Stimulated activated memory B cell treated with anti-CD40 and anti-IgM and Interleukin-4, amounts not matched to agents 10 μg/mL and 1 μg/mL and 100 μg/mL, for 72 hours (primary cell): ENCODE results near the gene ALG2.
A peak's percentile ranks its signal among the peaks of the same experiment; 100 is the strongest.

Experiments
- ATAC-seq: fragments of 150-1000 bp; cut with Tn5 transposase; 2 replicates; pipeline ENCODE4 v1.10.0; 2021
- H3K27ac Mint-ChIP-seq: one replicate; pipeline ENCODE4 v1.8.0; 2022; ENCODE audit warnings: mild to moderate bottlenecking, mixed read lengths
- H3K27me3 Mint-ChIP-seq: one replicate; pipeline ENCODE4 v1.8.0; 2022; ENCODE audit warnings: mixed read lengths
- H3K36me3 Mint-ChIP-seq: one replicate; pipeline ENCODE4 v1.8.0; 2022; ENCODE audit warnings: mixed read lengths
- H3K4me1 Mint-ChIP-seq: one replicate; pipeline ENCODE4 v1.8.0; 2022; ENCODE audit warnings: mixed read lengths
- H3K4me3 Mint-ChIP-seq: one replicate; pipeline ENCODE4 v1.8.0; 2022; ENCODE audit warnings: mild to moderate bottlenecking, moderate library complexity, mixed read lengths
- H3K9me3 Mint-ChIP-seq: one replicate; pipeline ENCODE4 v1.8.0; 2022; ENCODE audit warnings: mixed read lengths

ALG2 gene

DNA sequence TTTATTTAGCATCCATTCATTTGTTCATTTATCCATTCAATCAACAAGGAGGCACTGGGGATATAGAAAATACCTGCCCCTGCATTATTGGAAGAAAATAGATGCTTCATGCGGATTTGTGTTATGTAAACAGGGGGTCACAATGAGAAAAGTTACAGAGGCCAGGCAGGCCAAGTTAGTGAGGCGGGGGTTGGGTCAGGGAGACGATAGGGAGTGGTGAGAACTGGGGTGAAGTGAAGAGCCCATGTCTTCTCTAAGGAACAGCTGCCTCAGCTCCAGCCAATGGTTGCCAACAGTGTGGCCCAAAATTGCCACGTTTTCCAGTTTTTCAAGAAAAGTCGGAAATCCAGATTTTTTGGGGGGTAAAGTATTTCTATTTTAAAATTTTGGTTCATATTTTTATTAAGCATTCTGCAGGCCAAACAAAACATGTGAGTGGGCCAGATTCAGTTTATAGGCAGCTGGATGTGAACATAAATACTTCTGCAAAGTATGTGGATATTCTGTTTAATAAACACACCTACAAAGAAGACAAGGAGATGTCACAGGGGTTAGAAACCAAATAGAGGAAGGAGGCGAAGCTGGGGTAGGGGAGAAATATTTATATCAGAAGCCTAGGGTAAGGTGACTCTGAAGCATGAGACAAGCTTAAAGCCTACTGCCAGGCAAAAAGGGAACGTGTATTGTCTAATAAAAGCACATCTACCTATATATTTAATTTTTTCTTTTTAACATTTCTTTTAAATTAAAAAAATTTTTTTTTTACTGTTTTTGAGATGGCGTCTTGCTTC is 44.0 kb downstream of the ALG2 start:
- H3K4me3 Mint-ChIP-seq: no peak overlapping the region
- no peak for ATAC-seq
- H3K4me1 Mint-ChIP-seq: peaks cover 73% of the 10 kb centered on the region
- no peaks in the 10 kb centered on the region for H3K9me3 Mint-ChIP-seq
- H3K36me3 Mint-ChIP-seq: peaks cover 13% of the 10 kb centered on the region
- H3K27me3 Mint-ChIP-seq: no peaks in the 10 kb centered on the region
- H3K27ac Mint-ChIP-seq: peak overlapping the region; percentile 93

- Mint-ChIP-seq H3K9me3 (no peaks in the 10 kb centered on the region), H3K4me3 (no peak overlapping the region), H3K36me3 (peaks cover 13% of the 10 kb centered on the region), H3K27ac (peak overlapping the region; percentile 93), H3K4me1 (peaks cover 69% of the 10 kb centered on the region), H3K27me3 (no peaks in the 10 kb centered on the region)
- ATAC-seq: no peak
These were observed 45.2 kb downstream of the ALG2 start for GRCh38 chr9:99176527-99177013.

GRCh38 chr9:99173570-99174504 is 47.9 kb downstream of the ALG2 start:
- Mint-ChIP-seq H3K27me3 (no peaks in the 10 kb centered on the region), H3K27ac (peak overlapping the region; percentile 77), H3K9me3 (no peaks in the 10 kb centered on the region), H3K4me1 (peaks cover 54% of the 10 kb centered on the region), H3K36me3 (no peaks in the 10 kb centered on the region), H3K4me3 (no peak overlapping the region)
- ATAC-seq: peak; percentile 52

DNA sequence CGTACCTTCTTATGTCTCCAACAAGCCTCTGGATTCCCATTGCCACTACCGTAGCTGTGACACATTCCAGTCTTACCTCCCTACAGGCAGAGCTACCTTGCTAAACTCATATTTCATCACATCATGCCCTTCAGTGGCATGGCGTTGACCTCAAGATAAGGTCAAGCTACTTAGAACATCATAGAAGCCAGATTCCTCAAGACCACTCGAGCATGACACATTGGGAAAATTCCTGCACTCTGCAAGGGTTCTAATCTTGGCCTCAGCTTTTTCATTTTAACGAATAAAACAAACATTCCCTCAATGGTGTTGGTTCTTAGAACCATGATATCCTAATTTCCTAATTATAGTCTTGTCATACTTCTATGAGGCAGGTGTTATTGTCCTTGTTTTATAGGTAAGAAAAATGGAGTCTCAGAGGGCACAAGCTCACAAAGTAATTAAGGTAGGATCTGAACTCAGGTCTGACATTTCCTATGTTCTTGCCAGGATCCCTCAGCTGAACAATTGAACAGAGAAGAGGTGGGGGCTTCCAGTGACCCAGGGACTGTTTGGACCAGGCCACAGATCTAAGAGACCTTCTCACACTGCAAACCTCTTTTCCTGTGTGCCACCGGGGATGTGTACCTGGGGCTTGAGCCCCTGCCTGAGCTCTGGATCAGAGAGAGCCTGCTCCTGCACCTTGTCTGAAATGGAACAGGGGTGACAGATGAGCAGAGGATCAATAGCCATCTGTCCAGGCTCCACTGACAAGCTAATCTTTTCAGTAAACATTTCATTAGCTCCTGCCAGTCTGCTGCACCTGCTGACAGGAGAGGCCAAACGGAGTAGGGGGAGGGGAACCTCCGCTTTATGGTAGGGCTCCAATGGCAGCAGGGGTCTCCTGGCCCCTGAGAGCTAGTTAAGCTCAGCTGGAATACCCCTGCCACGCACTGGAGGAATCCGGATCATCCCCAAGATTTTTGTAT is 49.3 kb downstream of the ALG2 start:
- H3K27me3 Mint-ChIP-seq: no peaks in the 10 kb centered on the region
- no peak overlapping the region for H3K4me3 Mint-ChIP-seq
- no peak for ATAC-seq
- peaks cover 58% of the 10 kb centered on the region for H3K4me1 Mint-ChIP-seq
- H3K9me3 Mint-ChIP-seq: no peaks in the 10 kb centered on the region
- peak overlapping the region; percentile 26 for H3K27ac Mint-ChIP-seq
- no peaks in the 10 kb centered on the region for H3K36me3 Mint-ChIP-seq

GRCh38 chr9:99171225-99172123 is 50.3 kb downstream of the ALG2 start:
- no peak overlapping the region for H3K4me3 Mint-ChIP-seq

DNA sequence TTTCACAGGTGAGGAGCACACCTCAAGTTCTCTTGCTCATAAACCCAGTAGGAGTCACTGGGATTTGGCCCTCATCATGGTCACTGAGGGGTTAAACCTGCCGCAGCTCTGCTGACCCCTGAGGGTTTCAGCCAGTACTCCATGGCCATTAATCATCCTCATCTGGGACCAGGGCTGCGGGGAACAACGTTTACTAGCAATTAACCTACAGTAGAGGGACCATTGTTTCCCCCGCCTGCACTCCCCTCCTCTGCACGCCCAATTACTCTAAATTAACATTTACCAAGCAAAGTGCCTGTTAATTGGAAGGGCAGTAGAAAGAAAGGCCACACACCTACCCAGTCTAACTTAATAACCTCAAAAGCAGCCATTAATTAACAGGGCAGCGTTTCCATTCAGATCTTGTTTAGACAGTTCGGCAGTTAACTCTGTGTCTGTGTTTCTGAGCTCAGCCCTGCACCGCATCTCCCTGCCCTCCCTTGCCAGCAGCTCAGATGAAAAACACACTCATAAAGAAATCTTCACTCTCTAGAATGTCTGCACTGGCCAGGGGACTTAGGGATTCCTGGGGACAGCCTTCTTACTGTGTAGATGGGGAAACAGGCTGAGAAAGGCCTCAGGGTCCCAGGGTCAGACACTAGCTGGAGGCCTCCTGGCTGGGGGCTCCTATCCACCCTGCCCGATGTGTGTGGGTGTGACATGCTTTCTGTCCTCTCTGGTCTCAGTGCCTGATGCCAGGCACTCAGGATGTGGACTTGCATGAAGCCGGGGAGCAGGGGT is 51.6 kb downstream of the ALG2 start:
- Mint-ChIP-seq H3K4me3 (no peak overlapping the region), H3K27me3 (no peaks in the 10 kb centered on the region), H3K4me1 (peaks cover 63% of the 10 kb centered on the region), H3K27ac (peak overlapping the region; percentile 26), H3K9me3 (no peaks in the 10 kb centered on the region), H3K36me3 (no peaks in the 10 kb centered on the region)
- no peak for ATAC-seq

More at GRCh38 chr9:99171225-99172123, 50.3 kb downstream of the ALG2 start:
- H3K36me3 Mint-ChIP-seq: no peaks in the 10 kb centered on the region
- peak overlapping the region; percentile 26 for H3K27ac Mint-ChIP-seq
- no peaks in the 10 kb centered on the region for H3K27me3 Mint-ChIP-seq
- no peaks in the 10 kb centered on the region for H3K9me3 Mint-ChIP-seq
- no peak for ATAC-seq
- peaks cover 54% of the 10 kb centered on the region for H3K4me1 Mint-ChIP-seq

DNA sequence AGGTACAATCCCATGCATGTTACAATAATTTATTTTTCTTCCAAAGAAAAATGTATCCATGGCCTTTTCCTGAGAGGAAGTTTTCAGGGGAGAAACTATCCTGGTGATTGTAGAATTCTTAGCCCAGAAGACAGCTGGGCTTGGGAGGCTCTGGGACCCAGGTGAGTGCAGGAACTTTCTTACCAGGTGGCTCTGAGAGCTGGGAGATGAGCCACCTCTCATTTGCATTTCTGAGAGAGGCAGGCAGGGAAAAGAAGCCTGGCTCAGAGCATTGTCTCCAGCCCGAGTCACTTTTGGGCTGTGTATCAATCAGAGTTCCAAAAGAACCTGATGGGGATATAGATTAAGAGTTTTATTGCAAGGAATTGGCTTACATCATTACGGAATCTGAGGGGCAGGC is 52.7 kb downstream of the ALG2 start:
- Mint-ChIP-seq H3K27me3 (no peaks in the 10 kb centered on the region), H3K4me3 (no peak overlapping the region), H3K9me3 (no peaks in the 10 kb centered on the region), H3K4me1 (peaks cover 69% of the 10 kb centered on the region), H3K36me3 (no peaks in the 10 kb centered on the region), H3K27ac (peak overlapping the region; percentile 73)
- no peak for ATAC-seq

- peak overlapping the region; percentile 10 for H3K4me3 Mint-ChIP-seq
- no peaks in the 10 kb centered on the region for H3K36me3 Mint-ChIP-seq
- peaks cover 76% of the 10 kb centered on the region for H3K4me1 Mint-ChIP-seq
- no peaks in the 10 kb centered on the region for H3K9me3 Mint-ChIP-seq
- H3K27me3 Mint-ChIP-seq: no peaks in the 10 kb centered on the region
- peak overlapping the region; percentile 73 for H3K27ac Mint-ChIP-seq
- peak; percentile 84 for ATAC-seq
These were observed 54.0 kb downstream of the ALG2 start for GRCh38 chr9:99167694-99168093.

DNA sequence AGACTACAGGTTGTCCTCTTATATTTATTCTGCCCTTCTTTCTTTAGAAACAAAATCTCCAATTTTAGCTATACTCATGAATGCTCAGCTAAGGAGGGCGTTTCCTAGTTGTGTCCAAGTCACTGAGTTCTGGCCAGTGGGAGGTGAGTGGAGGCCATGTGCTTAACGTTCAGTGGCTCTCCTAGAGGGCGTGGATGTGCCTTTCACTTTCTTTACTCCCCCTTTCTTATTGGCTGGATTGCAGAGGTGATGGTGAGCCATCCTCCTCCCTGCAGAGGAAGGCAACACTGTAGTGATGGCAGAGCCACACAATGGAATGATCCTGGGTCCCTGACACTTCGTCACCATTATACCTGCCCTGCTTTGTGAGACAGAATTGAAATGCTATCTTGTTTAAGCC is 54.6 kb downstream of the ALG2 start:
- peak overlapping the region; percentile 73 for H3K27ac Mint-ChIP-seq
- no peaks in the 10 kb centered on the region for H3K9me3 Mint-ChIP-seq
- H3K36me3 Mint-ChIP-seq: no peaks in the 10 kb centered on the region
- no peaks in the 10 kb centered on the region for H3K27me3 Mint-ChIP-seq
- peaks cover 76% of the 10 kb centered on the region for H3K4me1 Mint-ChIP-seq
- no peak overlapping the region for H3K4me3 Mint-ChIP-seq
- no peak for ATAC-seq
